AG04450 (cell line): ENCODE results near the gene CDH4. TPM values are rescaled to one million over a fixed set of nuclear protein-coding genes. Genes with fewer than 3 reads are reported as not detected.

Experiments used
- CTCF ChIA-PET: fragments of 300-600, 350-600 bp; formaldehyde crosslinking; extraction: SDS; loops from one replicate; lab custom pipeline; 2022; ENCODE audit warnings: antibody characterized with exemption, inconsistent platforms; lab: Charles Lee
- POLR2A ChIA-PET: fragments of 350-600 bp; formaldehyde crosslinking; extraction: SDS; loops from one replicate; lab custom pipeline; 2021; ENCODE audit warnings: antibody characterized with exemption, inconsistent platforms; lab: Yijun Ruan, JAX
- DNase-seq: peaks from one replicate; pipeline ENCODE4 v3.0.0-alpha.2; 2011; ENCODE audit warnings: low read depth, low spot score
- H3K27ac ChIP-seq: one replicate; pipeline ENCODE4 v1.5.1; 2012; ENCODE audit warnings: low read depth, low read length, control low read depth
- H3K27me3 ChIP-seq: one replicate; pipeline ENCODE4 v1.6.0; 2012; ENCODE audit warnings: low read length; ENCODE audit not compliant: control insufficient read depth, insufficient read depth
- H3K4me3 ChIP-seq: 2 replicates; pipeline ENCODE4 v1.5.1; 2011; ENCODE audit warnings: mild to moderate bottlenecking, low read depth, low read length, control low read depth
- H3K9me3 ChIP-seq: 2 replicates; pipeline ENCODE4 v1.5.1; 2012; ENCODE audit warnings: low read length; ENCODE audit not compliant: control insufficient read depth, insufficient read depth
- polyA plus RNA-seq: library from polyadenylated mRNA; depleted of rRNA; stranded (reverse); fragments of >200 nt; gene quantifications from 2 replicates; pipeline ENCODE4 v1.2.3, GENCODE V29; 2011
- TF ChIP-seq, protein P1 (sequence below): IDR thresholded peaks from 2 replicates; pipeline ENCODE4 v1.5.1; 2011; ENCODE audit warnings: low read depth, low read length, control low read depth, inconsistent platforms

Gene CDH4
- polyA plus RNA-seq, 1 experiment, result 1.6 TPM

DNA sequence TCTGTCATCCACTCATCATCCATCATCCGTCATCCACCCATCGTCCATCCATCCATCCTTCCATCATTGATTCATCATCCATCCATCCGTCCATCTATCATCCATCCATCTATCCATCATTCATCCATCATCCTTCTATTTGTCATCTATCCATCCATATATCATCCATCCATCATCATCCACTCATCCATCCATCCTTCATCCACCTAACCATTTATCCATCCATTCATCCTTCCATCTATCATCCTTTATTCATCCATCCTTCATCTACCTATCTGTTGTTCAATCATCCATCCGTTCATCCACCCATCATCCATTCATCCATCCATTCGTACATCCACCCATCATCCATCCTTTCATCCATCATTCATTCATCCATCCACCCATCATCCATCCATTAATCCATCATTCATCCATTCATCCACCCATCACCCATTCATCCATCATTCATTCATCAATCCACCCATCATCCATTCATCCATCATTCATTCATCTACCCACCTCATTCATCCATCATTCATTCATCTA is 266.4 kb downstream of the CDH4 start:
- CTCF ChIA-PET, result no interaction called here
- H3K27ac ChIP-seq, result no peak overlapping the region
- no peak overlapping the region for H3K4me3 ChIP-seq
- no peaks in the 10 kb centered on the region for H3K27me3 ChIP-seq
- DNase-seq, result no peak
- no peaks in the 10 kb centered on the region; the same call in 1 of the 2 replicates for H3K9me3 ChIP-seq
- POLR2A ChIA-PET, result no interaction called here
- TF ChIP-seq, protein P1, sequence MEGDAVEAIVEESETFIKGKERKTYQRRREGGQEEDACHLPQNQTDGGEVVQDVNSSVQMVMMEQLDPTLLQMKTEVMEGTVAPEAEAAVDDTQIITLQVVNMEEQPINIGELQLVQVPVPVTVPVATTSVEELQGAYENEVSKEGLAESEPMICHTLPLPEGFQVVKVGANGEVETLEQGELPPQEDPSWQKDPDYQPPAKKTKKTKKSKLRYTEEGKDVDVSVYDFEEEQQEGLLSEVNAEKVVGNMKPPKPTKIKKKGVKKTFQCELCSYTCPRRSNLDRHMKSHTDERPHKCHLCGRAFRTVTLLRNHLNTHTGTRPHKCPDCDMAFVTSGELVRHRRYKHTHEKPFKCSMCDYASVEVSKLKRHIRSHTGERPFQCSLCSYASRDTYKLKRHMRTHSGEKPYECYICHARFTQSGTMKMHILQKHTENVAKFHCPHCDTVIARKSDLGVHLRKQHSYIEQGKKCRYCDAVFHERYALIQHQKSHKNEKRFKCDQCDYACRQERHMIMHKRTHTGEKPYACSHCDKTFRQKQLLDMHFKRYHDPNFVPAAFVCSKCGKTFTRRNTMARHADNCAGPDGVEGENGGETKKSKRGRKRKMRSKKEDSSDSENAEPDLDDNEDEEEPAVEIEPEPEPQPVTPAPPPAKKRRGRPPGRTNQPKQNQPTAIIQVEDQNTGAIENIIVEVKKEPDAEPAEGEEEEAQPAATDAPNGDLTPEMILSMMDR, result no peak

GRCh38 chr20:61519488-61519887 is 267.4 kb downstream of the CDH4 start:
- H3K4me3 ChIP-seq, result no peak overlapping the region
- no peak overlapping the region for H3K27ac ChIP-seq
- CTCF ChIA-PET, result interaction anchor here (0.5 kb wide), 1 partner anchor 348 kb away, joined by 3 read pairs; no protein-coding TSS in a partner anchor
- POLR2A ChIA-PET, result no interaction called here
- no peaks in the 10 kb centered on the region; the same call in 1 of the 2 replicates for H3K9me3 ChIP-seq
- TF ChIP-seq, protein P1, result no peak
- DNase-seq, result no peak
- no peaks in the 10 kb centered on the region for H3K27me3 ChIP-seq

GRCh38 chr20:61520076-61520892 is 268.2 kb downstream of the CDH4 start:
- H3K27me3 ChIP-seq, result no peaks in the 10 kb centered on the region
- H3K9me3 ChIP-seq, result no peaks in the 10 kb centered on the region; the same call in 1 of the 2 replicates
- ChIA-PET POLR2A (no interaction called here), CTCF (no interaction called here)
- TF ChIP-seq, protein P1, result no peak
- no peak for DNase-seq
- H3K27ac ChIP-seq, result no peak overlapping the region
- no peak overlapping the region for H3K4me3 ChIP-seq

DNA sequence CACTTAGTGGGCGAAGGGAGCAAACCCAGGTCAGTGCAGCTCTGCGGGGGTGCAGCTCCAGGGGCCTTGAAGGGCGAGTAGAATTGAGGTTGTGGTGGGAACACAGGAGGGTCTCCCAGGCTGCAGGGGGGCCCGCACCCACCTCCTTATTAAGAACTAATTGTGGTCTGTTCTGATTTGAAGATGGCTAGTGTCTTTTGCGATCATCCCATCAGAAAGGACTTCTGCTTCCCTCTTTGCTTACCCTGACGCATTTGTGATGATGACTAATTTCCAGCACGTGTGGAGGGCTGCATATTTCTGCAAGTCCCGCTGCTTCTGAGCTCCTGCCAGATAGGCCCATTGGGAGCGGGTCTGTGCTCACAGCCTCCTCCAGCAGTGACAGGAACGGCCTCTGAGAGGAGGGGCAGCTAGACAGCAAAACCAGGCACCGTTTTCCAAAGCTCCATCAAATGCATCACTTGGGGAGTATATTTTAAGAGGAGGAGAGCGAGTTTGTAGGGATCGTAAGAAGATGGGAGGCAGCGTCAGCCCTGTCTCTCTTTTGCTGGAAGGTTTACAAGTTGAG is 268.9 kb downstream of the CDH4 start:
- CTCF ChIA-PET, result no interaction called here
- peak; percentile 51 for DNase-seq
- TF ChIP-seq, protein P1, result no peak
- Histone ChIP-seq H3K4me3 (no peak overlapping the region), H3K27me3 (no peaks in the 10 kb centered on the region), H3K27ac (peak overlapping the region; percentile 61), H3K9me3 (no peaks in the 10 kb centered on the region; the same call in 1 of the 2 replicates)
- POLR2A ChIA-PET, result no interaction called here
